Vagina (tissue), 2 donors: ENCODE results near the gene LILRA2.

Experiments used
- POLR2A ChIP-seq, 2 donors: fragments of 450-650 bp; IDR thresholded peaks; one replicate each; pipeline ENCODE4 v1.6.1; 2017; ENCODE audit warnings: antibody characterized with exemption in 2 of 2, mild to moderate bottlenecking in 2 of 2, moderate library complexity in 2 of 2
- POLR2AphosphoS5 ChIP-seq, 2 donors: sonication (generic); formaldehyde crosslinking; IDR thresholded peaks; one replicate each; pipeline ENCODE4 v1.9.0; 2017; ENCODE audit warnings: antibody characterized with exemption in 2 of 2, mild to moderate bottlenecking in 2 of 2, low read depth in 1 of 2; ENCODE audit not compliant: insufficient read depth in 1 of 2
- TF ChIP-seq, protein P1 (sequence below), 3 experiments: fragments of 450-650 bp in 2 of 3; fragments of 200-600 bp in 1 of 3; sonication (generic) in 1 of 3; IDR thresholded peaks; one replicate each; pipeline ENCODE4 v1.5.1; 2017 to 2019; ENCODE audit warnings: antibody characterized with exemption in 3 of 3, mild to moderate bottlenecking in 2 of 3, moderate library complexity in 2 of 3

- TF ChIP-seq POLR2A (IDR thresholded peaks at IDR 0.05): no peak
- TF ChIP-seq, protein P1, sequence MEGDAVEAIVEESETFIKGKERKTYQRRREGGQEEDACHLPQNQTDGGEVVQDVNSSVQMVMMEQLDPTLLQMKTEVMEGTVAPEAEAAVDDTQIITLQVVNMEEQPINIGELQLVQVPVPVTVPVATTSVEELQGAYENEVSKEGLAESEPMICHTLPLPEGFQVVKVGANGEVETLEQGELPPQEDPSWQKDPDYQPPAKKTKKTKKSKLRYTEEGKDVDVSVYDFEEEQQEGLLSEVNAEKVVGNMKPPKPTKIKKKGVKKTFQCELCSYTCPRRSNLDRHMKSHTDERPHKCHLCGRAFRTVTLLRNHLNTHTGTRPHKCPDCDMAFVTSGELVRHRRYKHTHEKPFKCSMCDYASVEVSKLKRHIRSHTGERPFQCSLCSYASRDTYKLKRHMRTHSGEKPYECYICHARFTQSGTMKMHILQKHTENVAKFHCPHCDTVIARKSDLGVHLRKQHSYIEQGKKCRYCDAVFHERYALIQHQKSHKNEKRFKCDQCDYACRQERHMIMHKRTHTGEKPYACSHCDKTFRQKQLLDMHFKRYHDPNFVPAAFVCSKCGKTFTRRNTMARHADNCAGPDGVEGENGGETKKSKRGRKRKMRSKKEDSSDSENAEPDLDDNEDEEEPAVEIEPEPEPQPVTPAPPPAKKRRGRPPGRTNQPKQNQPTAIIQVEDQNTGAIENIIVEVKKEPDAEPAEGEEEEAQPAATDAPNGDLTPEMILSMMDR (IDR thresholded peaks at IDR 0.05): no peak
- TF ChIP-seq POLR2AphosphoS5 (IDR thresholded peaks at IDR 0.05; ENCODE audit: insufficient read depth in 1 of 2, low read depth in 1 of 2): no peak
These were observed 35.2 kb downstream of the LILRA2 start for GRCh38 chr19:54608792-54609191.
